ENCODE data around the gene TSPEAR. TPM values are rescaled to one million over a fixed set of nuclear protein-coding genes. Genes with fewer than 3 reads are reported as not detected.
A peak's percentile ranks its signal among the peaks of the same experiment; 100 is the strongest.

TSPEAR gene
- total and polyA plus RNA-seq, 2 of the 13 experiments (the other 11 are each of a cell fraction or from before 2014, with no cell fraction given) = 0.07 to 0.32 TPM

DNA sequence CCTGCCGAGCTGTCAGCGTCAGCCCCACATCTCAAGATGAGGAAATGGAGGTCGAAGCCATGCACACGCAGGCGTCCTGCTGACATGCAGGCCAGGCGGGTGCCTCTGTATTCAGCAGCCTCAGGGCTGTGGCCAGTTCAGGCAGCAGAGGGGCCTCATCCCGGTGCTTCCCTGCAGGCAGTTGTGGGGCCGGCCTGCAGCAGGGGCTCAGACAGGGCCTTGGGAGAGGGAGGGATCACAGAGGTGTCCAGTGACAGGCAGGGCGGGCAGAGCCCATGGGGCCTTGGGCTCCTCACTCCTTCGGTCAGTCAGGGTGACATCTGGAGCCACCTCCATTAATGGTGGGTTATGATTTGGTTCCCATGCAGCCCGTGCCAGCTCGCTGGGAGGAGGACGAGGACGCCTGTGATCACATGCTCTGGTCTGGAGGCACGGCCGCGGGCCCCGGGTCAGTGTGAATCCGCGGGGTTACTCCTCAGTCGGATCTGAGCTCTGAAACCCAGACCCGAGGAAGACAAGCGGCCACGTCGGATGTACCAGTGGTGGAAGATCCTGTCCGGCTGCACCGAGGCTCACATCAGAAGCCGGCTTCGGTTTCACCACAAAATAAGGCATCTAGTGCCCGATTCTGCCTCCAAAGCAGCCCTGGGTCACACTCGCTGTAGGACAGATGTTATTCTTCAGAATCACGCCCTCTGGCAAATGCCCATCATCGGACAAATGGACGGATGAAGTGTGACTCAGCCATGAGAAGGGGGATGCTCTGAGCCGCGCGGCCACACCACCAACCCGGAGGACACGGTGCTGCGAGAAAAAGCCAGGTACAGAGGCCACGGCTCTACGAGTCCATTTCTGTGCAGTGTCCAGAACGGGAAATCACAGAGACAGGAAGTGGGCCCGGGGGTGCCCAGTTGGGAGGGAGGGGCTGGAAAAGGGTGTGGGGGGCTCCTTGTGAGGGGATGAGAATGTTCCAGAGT is 204.8 kb downstream of the TSPEAR start (continued):
- TF ChIP-seq LBX2 (CRISPR knock-in tag; IDR thresholded peaks at IDR 0.05; ENCODE audit: borderline replicate concordance) (no peak), HNF1B (CRISPR knock-in tag; IDR thresholded peaks at IDR 0.05) (peak; percentile 22; the same call in 1 of the 2 replicates), NFE2 (CRISPR knock-in tag; IDR thresholded peaks at IDR 0.05) (no peak), ZZZ3 (CRISPR knock-in tag; IDR thresholded peaks at IDR 0.05; ENCODE audit: borderline replicate concordance) (no peak), KLF12 (CRISPR knock-in tag; IDR thresholded peaks at IDR 0.05; ENCODE audit: borderline replicate concordance) (no peak), ATF1 (CRISPR knock-in tag; IDR thresholded peaks at IDR 0.05) (no peak), SAP130 (CRISPR knock-in tag; IDR thresholded peaks at IDR 0.05; ENCODE audit: low read depth) (peak; percentile 13; the same call in 1 of the 2 replicates), SP1 (IDR thresholded peaks at IDR 0.05) (no peak), SP1 (CRISPR knock-in tag; IDR thresholded peaks at IDR 0.05) (0 out of 2 replicates have a peak, but pooled peaks have one; percentile 5), ZBTB2 (CRISPR knock-in tag; IDR thresholded peaks at IDR 0.05; ENCODE audit: low read depth) (no peak), ZSCAN21 (CRISPR knock-in tag; IDR thresholded peaks at IDR 0.05; ENCODE audit: borderline replicate concordance) (0 out of 2 replicates have a peak, but pooled peaks have one; percentile 39), ZNF800 (CRISPR knock-in tag; IDR thresholded peaks at IDR 0.05) (no peak), ATF7-NPFF (CRISPR knock-in tag; IDR thresholded peaks at IDR 0.05; ENCODE audit: low read depth) (no peak), TAF15 (IDR thresholded peaks at IDR 0.05; ENCODE audit: low read depth, low read length, poor library complexity, severe bottlenecking) (no peak), FOXJ3 (CRISPR knock-in tag; IDR thresholded peaks at IDR 0.05; ENCODE audit: borderline replicate concordance) (no peak), DPF2 (CRISPR knock-in tag; IDR thresholded peaks at IDR 0.05; ENCODE audit: borderline replicate concordance, low read depth) (no peak), EP300 (IDR thresholded peaks at IDR 0.05; ENCODE audit: low read depth in 2 of 2, low read length in 2 of 2) (no peak), EP300 (CRISPR knock-in tag; IDR thresholded peaks at IDR 0.05; ENCODE audit: borderline replicate concordance) (no peak), FOXO1 (CRISPR knock-in tag; IDR thresholded peaks at IDR 0.05) (no peak), BRD4 (CRISPR knock-in tag; IDR thresholded peaks at IDR 0.05) (peak; percentile 78), ZSCAN20 (CRISPR knock-in tag; IDR thresholded peaks at IDR 0.05; ENCODE audit: borderline replicate concordance) (no peak)
- TF ChIP-seq, protein P1, sequence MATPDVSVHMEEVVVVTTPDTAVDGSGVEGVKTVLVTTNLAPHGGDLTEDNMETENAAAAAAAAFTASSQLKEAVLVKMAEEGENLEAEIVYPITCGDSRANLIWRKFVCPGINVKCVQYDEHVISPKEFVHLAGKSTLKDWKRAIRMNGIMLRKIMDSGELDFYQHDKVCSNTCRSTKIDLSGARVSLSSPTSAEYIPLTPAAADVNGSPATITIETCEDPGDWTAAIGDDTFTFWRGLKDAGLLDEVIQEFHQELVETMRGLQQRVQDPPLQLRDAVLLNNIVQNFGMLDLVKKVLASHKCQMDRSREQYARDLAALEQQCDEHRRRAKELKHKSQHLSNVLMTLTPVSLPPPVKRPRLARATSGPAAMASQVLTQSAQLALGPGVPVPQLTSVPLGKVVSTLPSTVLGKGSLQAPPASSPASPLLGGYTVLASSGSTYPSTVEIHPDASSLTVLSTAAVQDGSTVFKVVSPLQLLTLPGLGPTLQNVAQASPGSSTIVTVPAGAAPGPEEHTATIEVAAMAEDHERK (CRISPR knock-in tag; IDR thresholded peaks at IDR 0.05; ENCODE audit: low read depth) = no peak
